ENCODE data around the gene NGB. TPM values are rescaled to one million over a fixed set of nuclear protein-coding genes. Genes with fewer than 3 reads are reported as not detected.

Gene NGB
- total and polyA plus RNA-seq, 12 donors, result 0.17 to 15.4 (median 5.2) TPM; not detected in 4

DNA sequence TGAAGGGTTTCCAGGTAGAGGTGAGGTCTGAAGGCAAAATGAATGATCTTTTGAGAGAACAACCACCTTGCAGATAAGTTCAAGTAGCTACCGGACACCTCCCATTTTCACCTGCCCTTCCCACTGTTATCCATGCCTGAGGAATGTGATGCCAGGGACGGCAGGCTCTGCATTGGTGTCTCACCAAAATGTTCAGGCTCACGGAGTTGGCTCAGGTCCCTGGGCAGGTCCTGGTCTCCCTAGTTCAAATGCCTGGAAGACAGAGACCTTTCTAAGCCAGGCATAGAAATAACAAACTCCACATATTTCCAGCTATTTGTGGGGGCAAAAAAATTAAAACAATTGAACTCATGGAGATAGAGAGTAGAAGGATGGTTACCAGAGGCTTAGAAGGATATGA lies 53.5 kb downstream of the NGB start:
- H3K27me3 ChIP-seq, result no peaks in the 10 kb centered on the region
- WGBS, 4 donors, result 57 to 87% (median 82%) methylated on average over 3 of the region's 3 CpGs

More for the DNA sequence above, 53.5 kb downstream of the NGB start:
- no peak overlapping the region for H3K27ac ChIP-seq
- H3K36me3 ChIP-seq (replicated peaks in 1 of 2), result no peaks in the 10 kb centered on the region
- no peak overlapping the region for H3K4me3 ChIP-seq
- no peaks in the 10 kb centered on the region for H3K9me3 ChIP-seq (replicated peaks in 1 of 3)
- no peak for DNase-seq
- no peaks in the 10 kb centered on the region for H3K4me1 ChIP-seq (replicated peaks in 1 of 2)
- intact Hi-C loops (cut with DNase I), result no loop called here
- TF ChIP-seq POLR2A (IDR thresholded peaks at IDR 0.05) (no peak), CTCF (IDR thresholded peaks at IDR 0.05) (no peak)

MicroRNAs within 50 kb of the gene (microRNA counts, 767-probe panel; counts per million panel counts)
- microRNA hsa-miR-1260a, result 5,472 to 6,485 counts per million in 2 donors

Small RNA genes within 50 kb of the gene (microRNA-seq; reads per million reads assigned to microRNA genes)
- gene MIR1260A, result 0 to 0.57 (median 0.38) reads per million in 3 donors

Small RNA genes within 50 kb of the gene (small RNA-seq; reads per million reads assigned to genes)
- 0 reads per million in 2 donors for gene MIR1260A

Other genes starting within 250 kb of the NGB start
- 100 to 1,000 TPM in 2 of 9 donors, 10 to 100 TPM in 7; 20.3 to 104 (median 85.1) TPM for gene IRF2BPL, start 242.5 kb downstream of the NGB start, total RNA-seq
- 1 to 10 TPM; 6.5 to 8.8 (median 8.3) TPM for gene IRF2BPL, start 242.5 kb downstream of the NGB start, polyA plus RNA-seq
- 10 to 100 TPM; 23.2 to 48.6 (median 27.1) TPM for gene CIPC, start 172.9 kb downstream of the NGB start, total RNA-seq
- gene CIPC, start 172.9 kb downstream of the NGB start, polyA plus RNA-seq, result 10 to 100 TPM in 1 of 3 donors, 1 to 10 TPM in 2; 3.7 to 16.1 (median 5.6) TPM
- 1 to 10 TPM in 1 of 9 donors, under 1 TPM in 3, not detected in 5; 0.06 to 1.2 (median 0.25) TPM for gene ZDHHC22, start 129.4 kb downstream of the NGB start, total RNA-seq
- gene ZDHHC22, start 129.4 kb downstream of the NGB start, polyA plus RNA-seq, result under 1 TPM in 1 of 3 donors, not detected in 2; 0.24 TPM
- gene TMEM63C, start 89.4 kb downstream of the NGB start, total RNA-seq, result 10 to 100 TPM in 3 of 9 donors, 1 to 10 TPM in 6; 2.7 to 19.7 (median 8.6) TPM
- gene TMEM63C, start 89.4 kb downstream of the NGB start, polyA plus RNA-seq, result 10 to 100 TPM in 1 of 3 donors, 1 to 10 TPM in 2; 3.1 to 21.2 (median 7.9) TPM
- 10 to 100 TPM; 14.0 to 48.8 (median 40.0) TPM for gene POMT2, start 49.7 kb upstream of the NGB start, total RNA-seq
- gene POMT2, start 49.7 kb upstream of the NGB start, polyA plus RNA-seq, result 10 to 100 TPM; 49.2 to 52.3 (median 51.0) TPM
- gene GSTZ1, start 49.8 kb upstream of the NGB start, total RNA-seq, result 100 to 1,000 TPM in 2 of 9 donors, 10 to 100 TPM in 7; 25.3 to 154 (median 53.0) TPM
- gene GSTZ1, start 49.8 kb upstream of the NGB start, polyA plus RNA-seq, result 10 to 100 TPM; 28.7 to 74.0 (median 48.5) TPM
- 10 to 100 TPM; 15.3 to 23.6 (median 20.8) TPM for gene TMED8, start 105.9 kb upstream of the NGB start, total RNA-seq
- gene TMED8, start 105.9 kb upstream of the NGB start, polyA plus RNA-seq, result 10 to 100 TPM in 1 of 3 donors, 1 to 10 TPM in 2; 4.8 to 17.1 (median 7.0) TPM
- 1 to 10 TPM in 8 of 9 donors, under 1 TPM in 1; 0.24 to 4.6 (median 1.5) TPM for gene SAMD15, start 106.2 kb upstream of the NGB start, total RNA-seq
- 1 to 10 TPM in 2 of 3 donors, under 1 TPM in 1; 0.51 to 2.0 (median 1.0) TPM for gene SAMD15, start 106.2 kb upstream of the NGB start, polyA plus RNA-seq
- gene NOXRED1, start 152.3 kb upstream of the NGB start, total RNA-seq, result under 1 TPM in 6 of 9 donors, not detected in 3; 0.22 to 0.72 (median 0.45) TPM
- gene NOXRED1, start 152.3 kb upstream of the NGB start, polyA plus RNA-seq, result under 1 TPM; 0.29 to 0.64 (median 0.57) TPM
- 10 to 100 TPM; 13.0 to 36.3 (median 20.6) TPM for gene VIPAS39, start 186.4 kb upstream of the NGB start, total RNA-seq
- gene VIPAS39, start 186.4 kb upstream of the NGB start, polyA plus RNA-seq, result 10 to 100 TPM; 11.2 to 27.3 (median 11.8) TPM
- 100 to 1,000 TPM in 8 of 9 donors, 10 to 100 TPM in 1; 93.6 to 240 (median 161) TPM for gene AHSA1, start 186.9 kb upstream of the NGB start, total RNA-seq
- 100 to 1,000 TPM in 2 of 3 donors, 10 to 100 TPM in 1; 91.4 to 386 (median 166) TPM for gene AHSA1, start 186.9 kb upstream of the NGB start, polyA plus RNA-seq
- gene ISM2, start 227.6 kb upstream of the NGB start, total RNA-seq, result under 1 TPM in 3 of 9 donors, not detected in 6; 0.11 to 0.22 (median 0.17) TPM
- gene ISM2, start 227.6 kb upstream of the NGB start, polyA plus RNA-seq, result under 1 TPM in 1 of 3 donors, not detected in 2; 0.08 TPM